Hepatocyte (in vitro differentiated cells): Measurements from ENCODE around the gene MRTFA. TPM values are rescaled to one million over a fixed set of nuclear protein-coding genes. Genes with fewer than 3 reads are reported as not detected.

ENCODE experiments used
- DNase-seq: peaks from one replicate; pipeline ENCODE4 v3.0.0-alpha.2; 2016; ENCODE audit warnings: low spot score
- H2AFZ ChIP-seq: fragments of 200-600 bp; sonication (generic); 2 replicates; pipeline ENCODE4 v1.6.0; 2016; ENCODE audit warnings: antibody characterized with exemption, mild to moderate bottlenecking
- H3K27ac ChIP-seq: fragments of 200-600 bp; sonication (generic); 2 replicates; pipeline ENCODE4 v1.5.1; 2016; ENCODE audit warnings: mild to moderate bottlenecking
- H3K27me3 ChIP-seq: fragments of 200-600 bp; sonication (generic); 2 replicates; pipeline ENCODE4 v1.6.1; 2016
- H3K36me3 ChIP-seq: fragments of 200-600 bp; sonication (generic); replicated peaks from 2 replicates; pipeline ENCODE4 v1.5.1; 2016; ENCODE audit warnings: low read depth; ENCODE audit not compliant: insufficient read depth
- H3K4me1 ChIP-seq: fragments of 200-600 bp; sonication (generic); 2 replicates; pipeline ENCODE4 v1.5.1; 2016; ENCODE audit warnings: mild to moderate bottlenecking, moderate library complexity; ENCODE audit not compliant: insufficient read depth
- H3K4me2 ChIP-seq: fragments of 200-600 bp; sonication (generic); 2 replicates; pipeline ENCODE4 v1.6.0; 2016
- H3K4me3 ChIP-seq: fragments of 200-600 bp; sonication (generic); 2 replicates; pipeline ENCODE4 v1.5.1; 2016; ENCODE audit warnings: mild to moderate bottlenecking
- H3K79me2 ChIP-seq: fragments of 200-600 bp; sonication (generic); 2 replicates; pipeline ENCODE4 v1.6.0; 2017; ENCODE audit warnings: mild to moderate bottlenecking
- H3K9me2 ChIP-seq: fragments of 200-600 bp; sonication (generic); replicated peaks from 2 replicates; pipeline ENCODE4 v1.6.0; 2017; ENCODE audit warnings: mild to moderate bottlenecking; ENCODE audit not compliant: insufficient read depth
- H3K9me3 ChIP-seq: fragments of 200-600 bp; sonication (generic); 2 replicates; pipeline ENCODE4 v1.5.1; 2016; ENCODE audit warnings: low read depth, mild to moderate bottlenecking
- H4K20me1 ChIP-seq: fragments of 200-600 bp; sonication (generic); 2 replicates; pipeline ENCODE4 v1.6.0; 2016; ENCODE audit warnings: mild to moderate bottlenecking; ENCODE audit not compliant: insufficient read depth, poor library complexity, severe bottlenecking
- EZH2 ChIP-seq: fragments of 200-600 bp; sonication (generic); IDR thresholded peaks from 2 replicates; pipeline ENCODE4 v1.6.1; 2016; ENCODE audit warnings: antibody characterized with exemption, mild to moderate bottlenecking, borderline replicate concordance
- EZH2phosphoT487 ChIP-seq: fragments of 200-600 bp; sonication (generic); IDR thresholded peaks from one replicate; pipeline ENCODE4 v1.6.1; 2018; ENCODE audit warnings: antibody characterized with exemption, mild to moderate bottlenecking, low read depth, moderate library complexity; ENCODE audit not compliant: unreplicated experiment, severe bottlenecking
- WGBS: methylation state at CpG from one replicate; pipeline ENCODE4 v1.1.6; 2016; ENCODE audit warnings: low lambda C conversion rate; ENCODE audit errors: missing lambda C conversion rate; 5-methylcytosine and 5-hydroxymethylcytosine counted together
- polyA plus RNA-seq: library from polyadenylated mRNA; unstranded; fragments of >200 nt; fragmentation: Nextera tagmentation; extraction: Ambion mirVana; gene quantifications from 2 replicates; pipeline ENCODE4 v1.2.1, GENCODE V29; 2016
- total RNA-seq: library from RNA; depleted of rRNA; stranded (reverse); fragments of >200 nt; gene quantifications from 2 replicates; pipeline ENCODE4 v1.2.3, GENCODE V29; 2014
- TF ChIP-seq, protein P1 (sequence below): fragments of 200-600 bp; sonication (generic); IDR thresholded peaks from 2 replicates; pipeline ENCODE4 v1.5.1; 2016; ENCODE audit warnings: antibody characterized with exemption, mild to moderate bottlenecking; ENCODE audit not compliant: poor library complexity

Gene MRTFA
- total and polyA plus RNA-seq, 2 experiments from 2014 or later, result 19.0 to 29.7 TPM

DNA sequence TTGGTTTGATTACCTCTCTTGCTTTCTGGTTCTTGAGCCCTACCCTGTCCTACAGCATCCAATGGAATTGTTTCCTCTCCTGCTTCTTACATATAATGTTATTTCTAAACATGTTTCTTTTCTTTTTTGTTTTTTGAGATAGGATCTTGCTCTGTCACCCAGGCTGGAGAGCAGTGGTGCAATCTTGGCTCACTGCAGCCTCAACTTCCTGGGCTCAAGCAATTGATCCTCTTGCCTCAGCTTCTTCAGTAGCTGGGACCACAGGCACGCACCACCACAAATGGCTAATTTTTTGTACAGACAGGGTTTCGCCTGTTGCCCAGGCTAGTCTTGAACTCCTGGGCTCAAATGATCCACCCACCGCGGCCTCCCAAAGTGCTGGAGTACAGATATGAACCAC, 160.2 kb downstream of the MRTFA start:
- WGBS, result 95% methylated on average over 4 of the region's 4 CpGs
- H3K4me3 ChIP-seq, result no peak overlapping the region
- DNase-seq, result no peak
- no peaks in the 10 kb centered on the region for H3K9me2 ChIP-seq
- H3K36me3 ChIP-seq, result no peaks in the 10 kb centered on the region
- H3K4me2 ChIP-seq, result no peak overlapping the region
- H3K79me2 ChIP-seq, result peaks cover 37% of the 10 kb centered on the region
- H2AFZ ChIP-seq, result no peak overlapping the region
- TF ChIP-seq EZH2phosphoT487 (no peak), EZH2 (no peak)
- TF ChIP-seq, protein P1, sequence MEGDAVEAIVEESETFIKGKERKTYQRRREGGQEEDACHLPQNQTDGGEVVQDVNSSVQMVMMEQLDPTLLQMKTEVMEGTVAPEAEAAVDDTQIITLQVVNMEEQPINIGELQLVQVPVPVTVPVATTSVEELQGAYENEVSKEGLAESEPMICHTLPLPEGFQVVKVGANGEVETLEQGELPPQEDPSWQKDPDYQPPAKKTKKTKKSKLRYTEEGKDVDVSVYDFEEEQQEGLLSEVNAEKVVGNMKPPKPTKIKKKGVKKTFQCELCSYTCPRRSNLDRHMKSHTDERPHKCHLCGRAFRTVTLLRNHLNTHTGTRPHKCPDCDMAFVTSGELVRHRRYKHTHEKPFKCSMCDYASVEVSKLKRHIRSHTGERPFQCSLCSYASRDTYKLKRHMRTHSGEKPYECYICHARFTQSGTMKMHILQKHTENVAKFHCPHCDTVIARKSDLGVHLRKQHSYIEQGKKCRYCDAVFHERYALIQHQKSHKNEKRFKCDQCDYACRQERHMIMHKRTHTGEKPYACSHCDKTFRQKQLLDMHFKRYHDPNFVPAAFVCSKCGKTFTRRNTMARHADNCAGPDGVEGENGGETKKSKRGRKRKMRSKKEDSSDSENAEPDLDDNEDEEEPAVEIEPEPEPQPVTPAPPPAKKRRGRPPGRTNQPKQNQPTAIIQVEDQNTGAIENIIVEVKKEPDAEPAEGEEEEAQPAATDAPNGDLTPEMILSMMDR, result no peak
- no peaks in the 10 kb centered on the region for H3K4me1 ChIP-seq
- H4K20me1 ChIP-seq, result no peaks in the 10 kb centered on the region
- no peaks in the 10 kb centered on the region for H3K27me3 ChIP-seq
- H3K9me3 ChIP-seq, result no peaks in the 10 kb centered on the region
- no peak overlapping the region for H3K27ac ChIP-seq

GRCh38 chr22:40473703-40474102, 162.8 kb downstream of the MRTFA start:
- no peak overlapping the region for H3K4me3 ChIP-seq
- H2AFZ ChIP-seq, result no peak overlapping the region
- no peaks in the 10 kb centered on the region for H3K9me3 ChIP-seq
- H3K36me3 ChIP-seq, result no peaks in the 10 kb centered on the region
- DNase-seq, result no peak
- H3K4me2 ChIP-seq, result no peak overlapping the region
- H3K27me3 ChIP-seq, result no peaks in the 10 kb centered on the region
- no peaks in the 10 kb centered on the region for H3K4me1 ChIP-seq
- peaks cover 39% of the 10 kb centered on the region for H3K79me2 ChIP-seq
- no peaks in the 10 kb centered on the region for H4K20me1 ChIP-seq
- TF ChIP-seq EZH2phosphoT487 (no peak), EZH2 (no peak)
- TF ChIP-seq, protein P1, result no peak
- H3K9me2 ChIP-seq, result no peaks in the 10 kb centered on the region
- no peak overlapping the region for H3K27ac ChIP-seq

GRCh38 chr22:40472579-40472978, 163.9 kb downstream of the MRTFA start:
- H4K20me1 ChIP-seq, result no peaks in the 10 kb centered on the region

More at GRCh38 chr22:40472579-40472978, 163.9 kb downstream of the MRTFA start:
- no peaks in the 10 kb centered on the region for H3K36me3 ChIP-seq
- H2AFZ ChIP-seq, result no peak overlapping the region
- H3K4me3 ChIP-seq, result no peak overlapping the region
- H3K4me2 ChIP-seq, result no peak overlapping the region
- peaks cover 38% of the 10 kb centered on the region for H3K79me2 ChIP-seq
- H3K9me2 ChIP-seq, result no peaks in the 10 kb centered on the region
- TF ChIP-seq EZH2 (no peak), EZH2phosphoT487 (no peak)
- TF ChIP-seq, protein P1, result no peak
- 90% methylated on average over 1 of the region's 1 CpG for WGBS
- DNase-seq, result no peak
- no peaks in the 10 kb centered on the region for H3K27me3 ChIP-seq
- peaks cover 4% of the 10 kb centered on the region for H3K4me1 ChIP-seq
- no peaks in the 10 kb centered on the region for H3K9me3 ChIP-seq
- H3K27ac ChIP-seq, result no peak overlapping the region
